K562 (cell line): ENCODE data around the gene ZNF74. TPM values are rescaled to one million over a fixed set of nuclear protein-coding genes. Genes with fewer than 3 reads are reported as not detected.

Source experiments
- CBFA2T3 ChIP-seq: fragments of 450-650 bp; IDR thresholded peaks from 2 replicates; pipeline ENCODE4 v1.6.1; 2017
- CREM ChIP-seq: IDR thresholded peaks from 2 replicates; pipeline ENCODE4 v1.6.1; 2014; ENCODE audit warnings: antibody characterized with exemption, low read depth
- KAT7 ChIP-seq: sonication (generic); formaldehyde crosslinking; IDR thresholded peaks from 2 replicates; pipeline ENCODE4 v1.8.0; 2022; ENCODE audit warnings: missing genetic modification reagents, mild to moderate bottlenecking, borderline replicate concordance
- KAT8 ChIP-seq: fragments of 450-650 bp; IDR thresholded peaks from 2 replicates; pipeline ENCODE4 v1.6.1; 2016; ENCODE audit warnings: low read depth, mild to moderate bottlenecking
- MYC ChIP-seq, 2 experiments: fragments of 250-450 bp in 1 of 2; sonication (Bioruptor Pico) in 1 of 2; IDR thresholded peaks; 2 replicates each; pipeline versions ENCODE4 v1.5.1 to v1.6.1; 2012 to 2021; ENCODE audit warnings: low read depth in 2 of 2, borderline replicate concordance in 1 of 2, improper control_type of control experiment in 1 of 2, low read length in 1 of 2, mild to moderate bottlenecking in 1 of 2, moderate library complexity in 1 of 2
- NCOA1 ChIP-seq: fragments of 450-650 bp; IDR thresholded peaks from 2 replicates; pipeline ENCODE4 v1.6.1; 2016; ENCODE audit warnings: low read depth
- NFXL1 ChIP-seq: fragments of 450-650 bp; formaldehyde crosslinking; IDR thresholded peaks from 2 replicates; pipeline ENCODE4 v1.4.0; 2021; ENCODE audit warnings: mild to moderate bottlenecking
- POLR2B ChIP-seq: fragments of 450-650 bp; IDR thresholded peaks from 2 replicates; pipeline ENCODE4 v1.6.1; 2018; ENCODE audit warnings: low read depth; ENCODE audit not compliant: partially characterized antibody
- RBFOX2 ChIP-seq: fragments of 200-400 bp; formaldehyde crosslinking; IDR thresholded peaks from 2 replicates; pipeline ENCODE4 v1.6.1; 2017; ENCODE audit warnings: low read depth, mild to moderate bottlenecking, low read length, moderate library complexity
- STAG1 ChIP-seq: sonication (generic); formaldehyde crosslinking; IDR thresholded peaks from 2 replicates; pipeline ENCODE4 v1.5.0; 2020; ENCODE audit warnings: missing genetic modification reagents, borderline replicate concordance
- TAF15 ChIP-seq: fragments of 200-400 bp; formaldehyde crosslinking; IDR thresholded peaks from 2 replicates; pipeline ENCODE4 v1.6.1; 2017; ENCODE audit warnings: mild to moderate bottlenecking, low read depth, low read length, moderate library complexity
- TCFL5 ChIP-seq: fragments of 250-450 bp; sonication (Bioruptor Pico); conservative IDR thresholded peaks from 2 replicates; pipeline ENCODE4 v1.6.1; 2021; ENCODE audit warnings: mild to moderate bottlenecking, moderate library complexity, matching md5 sums
- TOE1 ChIP-seq, 2 experiments: fragments of 450-650 bp in 1 of 2; sonication (generic) in 1 of 2; formaldehyde crosslinking in 1 of 2; IDR thresholded peaks; 2 replicates each; pipeline versions ENCODE4 v1.7.1 to v1.8.0; 2016 to 2022; ENCODE audit warnings: borderline replicate concordance in 2 of 2, mild to moderate bottlenecking in 2 of 2, antibody characterized with exemption in 1 of 2, inconsistent platforms in 1 of 2, low read depth in 1 of 2, missing genetic modification reagents in 1 of 2, moderate library complexity in 1 of 2
- ZFP36 ChIP-seq: fragments of 150-350 bp; IDR thresholded peaks from 2 replicates; pipeline ENCODE4 v1.6.1; 2018; ENCODE audit warnings: low read length, low read depth; ENCODE audit not compliant: partially characterized antibody
- ZNF212 ChIP-seq: fragments of 450-650 bp; formaldehyde crosslinking; IDR thresholded peaks from 2 replicates; pipeline ENCODE4 v1.4.0; 2020; ENCODE audit warnings: mild to moderate bottlenecking
- ZNF354B ChIP-seq: fragments of 250-450 bp; sonication (Bioruptor Pico); IDR thresholded peaks from 2 replicates; pipeline ENCODE4 v1.4.0; 2020
- polyA plus RNA-seq, 8 experiments: library from polyadenylated mRNA; depleted of rRNA in 4 of 8; stranded (reverse) in 5 of 8; unstranded in 3 of 8; fragments of >200 nt; fragmentation: Nextera tagmentation in 2 of 8; fragmentation: Illumina TruSeq in 1 of 8; extraction: Ambion mirVana in 2 of 8; extraction: Trizol in 1 of 8; gene quantifications; 2 replicates each; pipeline versions ENCODE4 v1.2.1 to v1.2.3, GENCODE V29; 2011 to 2014; ENCODE audit warnings: inconsistent platforms in 1 of 8, missing spikeins in 1 of 8
- total RNA-seq, 7 experiments: library from RNA; depleted of rRNA in 6 of 7; stranded (reverse); fragments of >200 nt in 6 of 7; fragmentation: Illumina TruSeq in 2 of 7; extraction: Trizol in 2 of 7; gene quantifications; 2 replicates each; pipeline versions ENCODE4 v1.2.1 to v1.2.3, GENCODE V29; 2011 to 2021; ENCODE audit warnings: low replicate concordance in 1 of 7
- TF ChIP-seq, protein P1 (sequence below), 2 experiments: IDR thresholded peaks in 1 of 2; conservative IDR thresholded peaks in 1 of 2; 2 replicates each; pipeline ENCODE4 v1.6.1; 2016; ENCODE audit warnings: low read depth in 2 of 2, mild to moderate bottlenecking in 1 of 2, missing compliant biosample characterization in 1 of 2, missing genetic modification characterization in 1 of 2, moderate library complexity in 1 of 2
- TF ChIP-seq, protein P2 (sequence below): fragments of 450-650 bp; IDR thresholded peaks from 2 replicates; pipeline ENCODE4 v1.6.1; 2018; ENCODE audit not compliant: partially characterized antibody

The ZNF74 gene
- total and polyA plus RNA-seq, 9 of the 15 experiments (the other 6 are each of a cell fraction or from before 2014, with no cell fraction given) = 2.4 to 53.5 (median 31.5) TPM

DNA sequence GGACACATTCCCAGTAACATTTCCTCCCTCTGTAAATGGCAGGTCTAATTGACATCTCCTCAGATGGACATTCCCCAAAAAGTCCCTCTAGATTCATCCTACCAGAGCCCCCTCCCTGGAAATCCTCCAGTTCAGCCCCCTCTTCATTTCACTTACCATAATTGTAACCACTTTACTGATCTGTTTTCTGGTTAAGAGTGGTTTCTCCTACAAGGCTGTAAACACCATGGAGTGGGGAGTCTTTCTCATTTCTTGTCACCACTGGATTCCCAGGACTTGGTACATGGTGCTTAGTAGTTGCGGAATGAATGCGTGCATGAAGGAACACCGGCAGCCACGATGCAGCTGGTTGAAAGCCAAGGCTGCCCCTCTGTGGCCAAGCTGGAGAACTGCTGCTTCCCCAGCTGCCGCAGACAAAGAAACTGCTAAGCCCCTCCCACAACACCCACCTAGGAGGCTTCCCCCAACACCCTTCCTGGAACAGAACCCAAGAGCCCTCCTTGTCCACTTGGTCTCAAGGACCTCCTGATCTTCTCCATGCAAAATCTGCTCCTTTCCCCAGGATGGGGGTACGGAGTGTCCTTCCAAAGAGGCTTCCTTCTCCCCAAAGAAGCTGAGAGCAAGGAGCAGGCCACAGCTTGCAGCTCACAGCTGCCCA lies 62.2 kb downstream of the ZNF74 start (continued):
- peak; percentile 95 for TF ChIP-seq KAT7 (CRISPR knock-in tag)
- no peak for TF ChIP-seq TAF15
- TF ChIP-seq TOE1 (IDR thresholded peaks at IDR 0.05; ENCODE audit: borderline replicate concordance) = peak; percentile 68; the same call in 1 of the 2 replicates
- TF ChIP-seq TOE1 (CRISPR knock-in tag; IDR thresholded peaks at IDR 0.05; ENCODE audit: borderline replicate concordance, low read depth) = peak; percentile 86; the same call in 1 of the 2 replicates
- TF ChIP-seq CBFA2T3 = peak; percentile 12; the same call in 1 of the 2 replicates
- TF ChIP-seq MYC (IDR thresholded peaks at IDR 0.05; ENCODE audit: low read depth, low read length) = peak; percentile 95
- TF ChIP-seq MYC (CRISPR knock-in tag; IDR thresholded peaks at IDR 0.05; ENCODE audit: borderline replicate concordance, low read depth) = peak; percentile 24; the same call in 1 of the 2 replicates
- no peak for TF ChIP-seq KAT8
- peak; percentile 61; the same call in 1 of the 2 replicates for TF ChIP-seq CREM
- TF ChIP-seq, protein P1, sequence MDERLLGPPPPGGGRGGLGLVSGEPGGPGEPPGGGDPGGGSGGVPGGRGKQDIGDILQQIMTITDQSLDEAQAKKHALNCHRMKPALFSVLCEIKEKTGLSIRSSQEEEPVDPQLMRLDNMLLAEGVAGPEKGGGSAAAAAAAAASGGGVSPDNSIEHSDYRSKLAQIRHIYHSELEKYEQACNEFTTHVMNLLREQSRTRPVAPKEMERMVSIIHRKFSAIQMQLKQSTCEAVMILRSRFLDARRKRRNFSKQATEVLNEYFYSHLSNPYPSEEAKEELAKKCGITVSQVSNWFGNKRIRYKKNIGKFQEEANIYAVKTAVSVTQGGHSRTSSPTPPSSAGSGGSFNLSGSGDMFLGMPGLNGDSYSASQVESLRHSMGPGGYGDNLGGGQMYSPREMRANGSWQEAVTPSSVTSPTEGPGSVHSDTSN (CRISPR knock-in tag; IDR thresholded peaks at IDR 0.05; ENCODE audit: low read depth) = no peak
- TF ChIP-seq, protein P1 (tag; conservative IDR thresholded peaks at IDR 0.05; ENCODE audit: low read depth) = no peak
- peak; percentile 97; the same call in 1 of the 2 replicates for TF ChIP-seq STAG1 (CRISPR knock-in tag)
- TF ChIP-seq, protein P2, sequence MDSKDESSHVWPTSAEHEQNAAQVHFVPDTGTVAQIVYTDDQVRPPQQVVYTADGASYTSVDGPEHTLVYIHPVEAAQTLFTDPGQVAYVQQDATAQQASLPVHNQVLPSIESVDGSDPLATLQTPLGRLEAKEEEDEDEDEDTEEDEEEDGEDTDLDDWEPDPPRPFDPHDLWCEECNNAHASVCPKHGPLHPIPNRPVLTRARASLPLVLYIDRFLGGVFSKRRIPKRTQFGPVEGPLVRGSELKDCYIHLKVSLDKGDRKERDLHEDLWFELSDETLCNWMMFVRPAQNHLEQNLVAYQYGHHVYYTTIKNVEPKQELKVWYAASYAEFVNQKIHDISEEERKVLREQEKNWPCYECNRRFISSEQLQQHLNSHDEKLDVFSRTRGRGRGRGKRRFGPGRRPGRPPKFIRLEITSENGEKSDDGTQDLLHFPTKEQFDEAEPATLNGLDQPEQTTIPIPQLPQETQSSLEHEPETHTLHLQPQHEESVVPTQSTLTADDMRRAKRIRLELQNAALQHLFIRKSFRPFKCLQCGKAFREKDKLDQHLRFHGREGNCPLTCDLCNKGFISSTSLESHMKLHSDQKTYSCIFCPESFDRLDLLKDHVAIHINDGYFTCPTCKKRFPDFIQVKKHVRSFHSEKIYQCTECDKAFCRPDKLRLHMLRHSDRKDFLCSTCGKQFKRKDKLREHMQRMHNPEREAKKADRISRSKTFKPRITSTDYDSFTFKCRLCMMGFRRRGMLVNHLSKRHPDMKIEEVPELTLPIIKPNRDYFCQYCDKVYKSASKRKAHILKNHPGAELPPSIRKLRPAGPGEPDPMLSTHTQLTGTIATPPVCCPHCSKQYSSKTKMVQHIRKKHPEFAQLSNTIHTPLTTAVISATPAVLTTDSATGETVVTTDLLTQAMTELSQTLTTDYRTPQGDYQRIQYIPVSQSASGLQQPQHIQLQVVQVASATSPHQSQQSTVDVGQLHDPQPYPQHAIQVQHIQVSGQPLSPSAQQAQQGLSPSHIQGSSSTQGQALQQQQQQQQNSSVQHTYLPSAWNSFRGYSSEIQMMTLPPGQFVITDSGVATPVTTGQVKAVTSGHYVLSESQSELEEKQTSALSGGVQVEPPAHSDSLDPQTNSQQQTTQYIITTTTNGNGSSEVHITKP = no peak
- TF ChIP-seq POLR2B = no peak
- TF ChIP-seq ZNF212 (CRISPR knock-in tag) = 0 out of 2 replicates have a peak, but pooled peaks have one; percentile 33
- TF ChIP-seq TCFL5 = peak; percentile 72; the same call in 1 of the 2 replicates
- no peak for TF ChIP-seq NFXL1
- TF ChIP-seq ZNF354B (CRISPR knock-in tag) = peak; percentile 36
- peak; percentile 58 for TF ChIP-seq ZFP36
- TF ChIP-seq RBFOX2 = no peak
- TF ChIP-seq NCOA1 = no peak
